ENCODE measurements around the gene CABLES2.

CABLES2 gene

GRCh38 chr20:62345681-62346370 is 61.3 kb downstream of the CABLES2 start:
- no peak for DNase-seq

- DNase-seq = no peak
Measured at GRCh38 chr20:62344782-62345181, 62.3 kb downstream of the CABLES2 start.

GRCh38 chr20:62344092-62344491 is 63.0 kb downstream of the CABLES2 start:
- DNase-seq = no peak

- DNase-seq = no peak
Measured at GRCh38 chr20:62342910-62343309, 64.2 kb downstream of the CABLES2 start.

GRCh38 chr20:62339647-62340062 is 67.4 kb downstream of the CABLES2 start:
- no peak for DNase-seq
